ENCODE measurements around the gene CHST12.

- no peak for TF ChIP-seq PREB (CRISPR knock-in tag; IDR thresholded peaks at IDR 0.05; ENCODE audit: borderline replicate concordance)
- no peak for TF ChIP-seq FOXJ3 (CRISPR knock-in tag; IDR thresholded peaks at IDR 0.05; ENCODE audit: borderline replicate concordance)
- no peak for TF ChIP-seq CTCF (IDR thresholded peaks at IDR 0.05)
- no peak for TF ChIP-seq ZNF532 (CRISPR knock-in tag; IDR thresholded peaks at IDR 0.05; ENCODE audit: borderline replicate concordance)
- no peak for TF ChIP-seq HMGXB4 (CRISPR knock-in tag; IDR thresholded peaks at IDR 0.05)
- no peak for TF ChIP-seq ZNF121 (CRISPR knock-in tag; IDR thresholded peaks at IDR 0.05)
- no peak for TF ChIP-seq JUN (CRISPR knock-in tag; IDR thresholded peaks at IDR 0.05)
- TF ChIP-seq TCF7 (CRISPR knock-in tag; IDR thresholded peaks at IDR 0.05; ENCODE audit: low read depth): no peak
- TF ChIP-seq MAX (CRISPR knock-in tag; IDR thresholded peaks at IDR 0.05): no peak
- no peak for TF ChIP-seq SP1 (CRISPR knock-in tag; conservative IDR thresholded peaks at IDR 0.05)
- TF ChIP-seq ZNF138 (CRISPR knock-in tag; conservative IDR thresholded peaks at IDR 0.05): no peak
- TF ChIP-seq USF2 (CRISPR knock-in tag; IDR thresholded peaks at IDR 0.05): no peak
These were observed 22.2 kb upstream of the CHST12 start for GRCh38 chr7:2381227-2381626.

Measured in WTC11 (cell line).